Suppressor macrophage treated with lipopolysaccharide for 4 hours (primary cell): ENCODE measurements around the gene FAM110C.
"Not testable (repeated sequence)": the region's sequence is repeated elsewhere in the genome, so short reads cannot be mapped to it uniquely, and the experiment has no call there.

Source experiments
- DNase-seq: peaks from one replicate; pipeline ENCODE4 v3.0.0-alpha.2; 2020

The FAM110C gene

DNA sequence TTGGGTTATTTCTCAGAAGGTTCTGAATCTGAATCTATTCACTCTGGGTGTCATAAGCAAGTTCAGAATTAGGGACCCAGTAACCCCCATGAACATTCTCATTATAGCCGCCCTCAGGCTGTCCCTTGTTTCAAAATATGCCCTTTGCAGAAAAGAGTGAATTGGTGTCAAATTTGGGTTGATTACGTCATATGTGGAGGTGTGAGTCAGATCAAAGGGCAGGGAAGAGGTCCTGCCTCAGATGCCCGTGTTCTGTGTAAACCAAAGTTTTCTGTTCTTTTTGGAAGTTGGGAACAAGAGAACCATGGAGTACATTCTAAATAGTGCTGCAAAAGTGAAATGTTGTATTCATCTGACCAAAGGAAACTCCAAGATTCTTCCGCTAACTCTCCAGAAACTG is 5.8 kb downstream of the FAM110C start:
- no peak for DNase-seq

DNA sequence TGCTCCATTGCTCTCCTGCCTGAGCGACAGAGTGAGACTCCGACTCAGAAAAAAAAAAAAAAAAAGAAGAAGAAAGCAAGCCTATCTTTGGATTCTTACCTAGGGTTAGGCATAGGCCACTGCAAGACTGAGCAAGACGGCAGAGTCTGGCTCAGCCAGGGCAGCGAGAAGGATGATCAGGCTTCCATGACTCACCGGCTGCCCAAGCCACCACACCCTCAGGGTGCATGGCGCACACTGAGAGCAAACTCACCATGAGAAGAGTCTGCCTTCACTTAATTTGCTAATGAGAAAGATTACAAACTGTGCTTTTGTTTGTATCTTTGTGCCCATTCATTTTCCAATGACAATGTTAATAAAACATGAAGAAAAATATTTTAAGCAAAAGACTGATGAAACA is 8.2 kb downstream of the FAM110C start:
- DNase-seq = no peak

DNA sequence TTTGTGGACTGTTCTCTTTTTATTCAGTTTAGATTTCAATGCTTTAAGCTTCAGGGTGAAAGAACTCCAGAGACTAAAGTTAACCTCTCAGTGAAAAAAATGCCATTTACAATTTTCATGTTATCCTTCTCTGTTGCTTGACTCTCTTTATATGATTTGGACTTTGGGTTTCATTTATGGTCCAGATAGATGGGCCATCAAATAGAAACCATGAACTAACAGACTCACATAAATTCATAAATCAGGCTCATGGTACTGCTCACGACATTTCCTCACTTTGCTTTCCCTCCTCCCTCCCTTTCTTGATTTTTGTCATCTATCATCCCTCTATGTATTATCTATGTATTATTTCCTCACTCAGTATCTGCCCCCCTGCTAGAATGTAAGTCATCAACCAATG is 10.0 kb downstream of the FAM110C start:
- DNase-seq = no peak

DNA sequence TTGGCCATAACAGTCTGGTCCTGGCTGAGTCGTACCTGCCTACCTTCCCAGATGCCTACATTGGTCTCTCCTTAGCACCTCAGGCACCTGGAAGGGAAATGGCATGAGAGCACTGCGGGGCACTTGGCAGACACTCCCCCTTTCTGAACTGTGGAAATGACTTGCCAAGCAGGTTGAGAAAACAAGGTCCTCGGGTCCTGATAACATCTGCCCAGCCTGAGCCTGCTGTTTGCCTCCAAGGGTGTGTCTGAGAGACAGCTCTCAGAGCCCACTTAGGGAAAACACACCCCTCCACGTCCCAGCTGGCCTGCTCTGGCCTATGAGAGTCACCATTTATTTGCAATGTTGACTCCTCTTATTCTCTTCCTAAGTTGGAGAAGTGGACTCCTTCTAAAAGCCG is 10.5 kb downstream of the FAM110C start:
- no peak for DNase-seq

DNA sequence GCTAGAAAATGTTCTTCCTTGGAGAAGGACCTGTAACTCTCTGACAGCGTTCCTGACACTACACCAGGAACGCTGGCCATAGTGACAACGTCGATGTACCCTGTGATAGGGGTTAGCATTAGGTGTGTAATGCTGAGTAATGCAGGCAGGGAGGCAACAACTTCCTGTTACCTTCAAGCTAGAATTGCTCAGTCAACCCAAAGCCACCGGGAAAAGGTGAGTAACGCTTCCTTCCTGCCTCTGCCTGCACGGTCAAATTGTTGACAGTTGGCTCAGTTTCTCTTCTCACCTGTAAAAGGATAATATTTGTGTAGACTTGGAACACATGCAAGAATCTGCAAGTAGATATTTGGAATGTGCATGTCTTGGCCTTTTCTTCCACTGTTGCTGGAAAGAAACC is 12.7 kb downstream of the FAM110C start:
- no peak for DNase-seq

DNA sequence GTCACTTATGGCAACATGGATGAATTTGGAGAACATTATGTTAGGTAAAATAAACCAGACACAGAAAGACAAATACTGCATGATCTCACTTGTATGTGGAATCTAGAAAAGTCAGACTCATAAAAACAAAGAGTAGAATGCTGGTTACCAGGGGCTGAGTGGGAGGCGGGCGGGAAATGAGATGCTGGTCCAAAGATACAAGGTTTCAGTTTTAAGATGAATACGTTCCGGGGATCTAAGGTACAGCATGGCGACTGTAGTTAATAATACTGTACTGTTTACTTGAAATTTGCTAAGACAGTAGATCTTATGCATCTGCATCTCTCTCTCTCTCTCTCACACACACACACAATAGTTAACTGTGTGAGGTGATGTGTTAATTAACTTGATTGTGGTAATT is 14.2 kb downstream of the FAM110C start:
- DNase-seq = no peak

DNA sequence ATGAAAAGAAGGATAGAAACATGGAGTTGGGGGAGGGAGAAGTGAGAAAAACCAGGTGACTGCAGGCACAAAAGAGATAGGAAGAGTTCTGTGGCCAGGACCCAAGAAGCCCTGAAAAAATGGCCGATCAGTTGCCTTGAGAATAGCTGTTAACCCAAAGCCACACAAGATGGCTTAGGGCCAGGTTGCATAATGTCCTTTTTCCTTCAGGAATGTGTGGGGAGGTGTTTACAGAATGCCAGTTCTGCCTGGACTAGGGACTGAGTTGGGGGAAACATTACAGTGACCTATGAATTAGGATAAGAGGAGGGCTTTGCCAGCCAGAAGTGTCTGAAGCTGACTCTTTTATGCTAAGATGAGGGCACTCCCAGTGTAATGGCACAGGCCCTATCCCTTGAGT is 17.1 kb downstream of the FAM110C start:
- no peak for DNase-seq

DNA sequence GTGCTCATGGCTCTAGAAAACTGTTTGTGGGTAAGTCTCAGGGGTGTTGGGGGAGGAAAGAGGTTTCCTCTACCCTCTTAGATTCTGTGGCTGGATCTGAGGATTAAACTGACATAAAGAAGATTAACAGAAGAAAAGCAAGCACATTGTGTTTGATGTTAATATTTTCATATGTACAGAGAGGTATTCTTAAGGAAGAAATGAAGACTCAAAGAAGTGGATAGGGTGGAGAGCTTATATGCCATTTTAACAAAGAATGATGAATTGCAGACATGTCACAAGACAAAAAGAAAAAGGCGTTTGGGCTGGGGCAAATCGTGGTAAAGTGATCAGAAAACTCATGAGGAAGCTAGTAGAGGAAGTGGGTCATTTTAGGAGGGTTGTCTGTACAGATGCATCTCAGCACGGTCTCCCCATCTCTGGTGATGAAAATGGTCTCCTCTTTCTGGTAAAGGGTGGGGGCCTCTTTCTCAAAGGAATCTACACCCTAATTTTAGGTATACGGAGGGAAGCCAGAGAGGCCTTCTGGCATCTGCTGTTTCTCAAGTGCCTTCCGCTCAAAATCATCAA is 17.8 kb downstream of the FAM110C start:
- DNase-seq = no peak

DNA sequence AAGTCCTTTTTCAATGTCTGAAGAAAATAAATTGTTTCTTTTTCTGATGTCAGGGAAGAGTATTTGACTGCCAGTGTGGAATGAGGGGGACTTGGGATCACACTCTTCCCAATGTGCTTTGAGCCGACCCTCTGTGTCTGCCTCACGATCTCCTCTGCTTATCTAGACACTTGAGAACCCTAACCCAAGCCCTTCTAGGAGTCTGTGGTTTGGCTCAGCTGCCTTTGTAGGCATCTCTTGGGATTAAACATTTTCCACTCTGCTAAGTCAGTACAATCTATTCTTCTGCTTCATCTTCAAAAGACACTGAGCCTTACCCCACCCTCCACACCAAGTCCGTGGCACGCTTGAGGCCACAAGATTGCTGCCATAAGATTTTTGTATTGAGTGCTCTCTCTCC is 19.4 kb downstream of the FAM110C start:
- no peak for DNase-seq

DNA sequence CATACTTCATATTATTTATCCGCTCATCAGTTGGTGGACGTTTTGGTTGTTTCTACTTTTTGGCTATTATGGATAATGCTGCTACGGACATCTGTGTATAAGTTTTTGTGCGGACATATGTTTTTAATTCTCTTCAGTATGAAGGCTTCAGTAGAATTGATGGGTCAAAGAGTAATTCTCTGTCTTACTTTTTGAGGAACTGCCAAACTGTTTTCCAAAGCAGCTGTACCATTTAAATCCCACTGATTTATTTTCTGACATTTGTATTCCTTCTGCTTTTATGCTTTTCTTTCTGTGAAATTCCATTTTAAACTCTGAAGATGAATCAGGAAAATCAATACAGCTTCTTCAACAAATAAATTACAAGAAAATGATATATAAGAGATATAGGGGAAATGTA is 20.8 kb downstream of the FAM110C start:
- no peak for DNase-seq

DNA sequence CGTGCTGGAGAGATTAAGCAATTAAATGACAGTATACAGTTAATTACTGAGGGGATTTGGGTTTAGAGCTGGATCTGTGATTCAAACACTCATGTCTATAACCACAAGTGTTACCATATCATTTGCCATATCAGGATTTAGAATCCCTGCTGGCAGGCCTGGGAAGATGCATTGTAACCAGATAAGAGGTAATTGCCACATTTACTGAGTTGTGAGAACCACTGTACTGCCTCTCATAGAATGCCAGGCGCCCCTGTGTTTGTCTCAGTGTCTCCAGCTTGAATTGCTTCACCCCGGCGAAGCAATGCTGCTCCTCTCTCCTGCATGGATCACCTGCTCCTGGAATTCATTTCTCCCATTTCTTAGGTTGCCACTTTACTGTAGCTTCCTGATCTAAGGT is 21.7 kb downstream of the FAM110C start:
- DNase-seq = not testable (repeated sequence)

DNA sequence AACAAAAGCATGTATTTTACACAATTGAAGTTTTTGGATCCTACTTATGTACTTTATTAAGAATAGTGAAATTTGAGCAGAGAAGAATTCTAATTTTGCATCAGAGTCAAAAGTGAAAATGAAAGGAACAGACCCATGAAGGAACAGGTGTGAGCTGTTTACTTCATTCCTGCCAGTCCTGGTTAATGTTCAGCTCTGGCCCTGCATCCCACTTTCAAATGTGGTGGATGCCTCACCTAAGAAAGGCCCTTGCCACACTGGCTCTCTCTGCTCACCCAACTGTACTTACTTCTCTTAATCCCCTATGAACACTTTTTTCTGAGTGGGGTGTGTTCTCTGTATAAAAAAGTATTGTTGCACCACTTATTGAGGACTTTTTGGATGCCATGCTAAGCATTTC is 22.2 kb downstream of the FAM110C start:
- no peak for DNase-seq

DNA sequence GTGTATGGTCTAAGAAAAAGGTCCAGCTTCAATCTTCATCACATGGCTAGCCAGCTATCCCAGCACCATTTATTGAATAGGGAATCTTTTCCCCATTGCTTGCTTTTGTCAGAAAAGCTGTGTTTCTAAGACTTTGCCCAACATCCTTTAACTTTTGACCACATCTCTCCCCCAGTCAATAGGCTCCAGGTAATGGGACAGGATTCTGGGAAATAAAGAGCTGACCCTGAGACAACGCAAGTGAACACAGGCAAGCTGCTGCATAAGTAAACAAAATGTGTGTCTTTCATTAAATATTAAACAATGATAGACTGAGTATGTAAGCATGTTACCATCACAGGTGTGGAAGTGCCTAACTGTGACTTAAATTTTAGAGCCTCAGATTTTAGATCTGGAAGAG is 23.0 kb downstream of the FAM110C start:
- DNase-seq = no peak

DNA sequence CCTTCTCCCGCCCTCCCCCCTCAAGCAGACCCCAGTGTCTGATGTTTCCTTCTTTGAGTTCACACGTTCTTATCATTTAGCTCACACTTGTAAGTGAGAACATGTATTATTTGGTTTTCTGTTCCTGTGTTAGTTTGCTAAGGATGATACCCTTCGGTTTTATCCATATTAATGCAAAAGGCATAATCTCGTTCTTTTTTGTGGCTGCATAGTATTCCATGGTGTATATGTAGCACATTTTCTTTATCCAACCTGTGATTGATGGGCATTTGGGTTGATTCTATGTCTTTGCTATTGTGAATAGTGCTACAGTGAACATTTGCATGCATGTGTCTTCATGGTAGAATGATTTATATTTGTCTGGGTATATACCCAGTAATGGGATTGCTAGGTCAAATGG is 24.1 kb downstream of the FAM110C start:
- DNase-seq = not testable (repeated sequence)

DNA sequence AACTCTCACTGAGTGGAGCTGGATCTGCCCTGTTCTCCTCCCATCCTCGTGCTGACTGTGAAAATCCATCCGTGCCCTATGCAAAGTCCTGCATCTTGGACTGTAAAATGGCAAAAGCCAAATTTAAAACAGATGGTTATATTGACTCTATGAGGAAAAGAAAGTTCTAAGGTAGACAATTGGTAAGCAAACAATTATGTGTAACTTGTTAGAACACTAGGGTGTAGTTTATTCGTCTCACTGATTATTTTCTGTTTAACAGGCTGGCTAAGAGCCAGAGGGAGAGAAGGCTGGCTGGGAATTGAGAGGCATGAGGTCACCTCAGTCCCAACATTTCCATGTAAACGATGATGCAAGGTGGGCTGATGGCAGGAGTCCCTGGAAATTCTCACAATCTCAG is 26.0 kb downstream of the FAM110C start:
- not testable (repeated sequence) for DNase-seq

DNA sequence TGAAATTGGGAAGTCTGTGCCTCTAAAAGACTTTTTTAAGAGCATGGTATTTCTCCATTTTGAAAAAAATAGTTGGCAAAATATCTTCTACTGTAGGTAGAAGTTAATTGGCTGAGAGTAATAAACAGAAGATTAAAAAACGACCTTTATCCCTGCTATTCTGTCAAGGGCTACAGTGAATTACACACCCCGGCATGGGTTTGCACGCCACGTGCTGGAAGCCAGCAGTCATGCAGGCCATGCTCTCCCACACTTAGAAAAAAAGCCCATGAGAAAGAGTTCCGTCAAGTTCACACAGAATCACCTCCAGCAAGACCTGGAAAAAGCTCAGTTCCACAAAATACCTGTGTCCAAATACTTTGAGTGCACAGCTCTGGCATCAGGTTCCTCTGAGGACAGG is 26.8 kb downstream of the FAM110C start:
- no peak for DNase-seq

DNA sequence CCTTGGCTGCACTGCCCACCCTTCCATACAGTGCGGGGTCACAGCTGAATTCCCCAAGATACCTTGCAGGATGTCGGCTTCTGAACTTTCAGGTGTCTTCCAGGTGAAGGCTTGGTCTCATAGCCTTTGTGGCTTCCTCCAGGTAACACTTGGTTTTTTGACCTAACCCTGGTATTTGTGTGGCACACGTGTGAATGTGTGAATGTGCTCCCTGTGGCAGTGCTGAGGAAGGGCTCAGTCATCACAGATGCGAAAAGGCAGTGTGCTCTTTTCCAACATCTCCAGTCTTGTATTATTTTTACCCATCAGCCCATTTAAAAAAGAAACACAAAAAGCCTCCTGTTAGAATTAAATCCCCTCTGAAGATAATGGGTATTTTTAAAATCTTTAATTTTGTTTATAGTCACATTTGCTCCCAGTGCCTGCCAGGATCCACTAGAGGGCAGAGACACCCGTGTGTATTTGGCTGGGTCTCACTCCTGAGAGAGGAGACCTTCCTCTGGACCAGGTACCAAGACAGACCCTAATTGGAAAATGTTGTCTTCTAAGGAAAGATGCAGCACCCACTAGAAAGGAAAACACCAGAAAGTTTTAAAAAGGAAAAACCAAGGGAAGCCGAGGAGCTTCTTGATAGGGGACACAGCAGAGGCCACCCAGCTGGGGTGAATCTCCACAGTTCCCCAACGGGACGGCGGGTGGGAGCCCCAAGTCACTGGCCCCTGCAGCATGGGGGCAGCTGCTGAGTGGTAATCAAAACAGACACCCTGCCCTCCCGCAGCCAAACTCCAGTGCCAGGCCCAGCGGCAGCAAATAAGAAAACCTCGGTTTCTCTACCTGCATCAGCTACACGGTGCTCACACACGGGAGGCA is 27.7 kb downstream of the FAM110C start:
- DNase-seq = no peak

DNA sequence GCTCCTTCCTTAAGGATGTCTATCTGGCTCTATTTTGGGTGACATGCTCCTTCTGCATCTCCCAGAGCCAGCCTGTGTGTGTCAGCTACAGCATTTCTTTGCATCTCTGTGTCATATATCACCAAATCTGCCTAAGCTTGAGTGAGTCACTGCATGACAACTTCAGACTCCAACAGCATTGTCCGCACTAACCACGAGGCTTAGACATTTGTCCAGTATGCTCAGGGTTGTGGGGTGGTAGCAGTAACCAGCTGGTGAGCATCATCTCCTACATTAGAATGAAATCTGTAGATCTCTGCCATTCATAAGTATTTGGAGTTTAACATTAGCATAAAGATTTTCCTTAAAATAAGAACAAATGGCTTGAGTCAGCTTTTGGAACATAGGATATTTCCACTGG is 30.4 kb downstream of the FAM110C start:
- not testable (repeated sequence) for DNase-seq

DNA sequence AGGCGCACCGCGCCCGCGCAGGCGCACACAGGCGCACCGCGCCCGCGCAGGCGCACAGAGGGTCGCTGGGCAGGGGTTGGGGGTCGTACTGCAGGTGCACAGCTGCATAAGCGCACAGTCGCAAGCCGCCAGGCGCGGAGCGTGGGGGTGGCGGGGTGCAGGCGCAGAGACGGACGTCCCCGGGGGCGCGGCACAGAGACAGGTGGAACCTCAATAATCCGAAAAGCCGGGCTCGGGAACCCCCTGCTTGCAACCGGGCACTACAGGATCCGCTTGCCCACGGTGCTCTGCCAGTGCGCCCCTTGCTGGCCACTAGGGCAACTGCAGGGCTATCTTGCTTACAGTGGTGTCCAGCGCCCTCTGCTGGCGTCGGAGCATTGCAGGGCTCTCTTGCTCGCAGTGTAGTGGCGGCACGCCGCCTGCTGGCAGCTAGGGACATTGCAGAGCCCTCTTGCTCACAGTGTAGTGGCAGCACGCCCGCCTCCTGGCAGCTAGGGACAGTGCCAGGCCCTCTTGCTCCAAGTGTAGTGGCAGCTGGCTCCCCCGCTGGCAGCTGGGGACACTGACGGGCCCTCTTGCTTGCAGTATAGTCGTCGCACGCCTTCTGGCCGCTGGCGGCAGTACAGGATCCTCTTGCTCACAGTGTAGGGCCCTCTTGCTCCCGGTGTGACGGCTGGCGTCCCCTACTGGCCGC is 34.9 kb downstream of the FAM110C start:
- peak; percentile 44 for DNase-seq

DNA sequence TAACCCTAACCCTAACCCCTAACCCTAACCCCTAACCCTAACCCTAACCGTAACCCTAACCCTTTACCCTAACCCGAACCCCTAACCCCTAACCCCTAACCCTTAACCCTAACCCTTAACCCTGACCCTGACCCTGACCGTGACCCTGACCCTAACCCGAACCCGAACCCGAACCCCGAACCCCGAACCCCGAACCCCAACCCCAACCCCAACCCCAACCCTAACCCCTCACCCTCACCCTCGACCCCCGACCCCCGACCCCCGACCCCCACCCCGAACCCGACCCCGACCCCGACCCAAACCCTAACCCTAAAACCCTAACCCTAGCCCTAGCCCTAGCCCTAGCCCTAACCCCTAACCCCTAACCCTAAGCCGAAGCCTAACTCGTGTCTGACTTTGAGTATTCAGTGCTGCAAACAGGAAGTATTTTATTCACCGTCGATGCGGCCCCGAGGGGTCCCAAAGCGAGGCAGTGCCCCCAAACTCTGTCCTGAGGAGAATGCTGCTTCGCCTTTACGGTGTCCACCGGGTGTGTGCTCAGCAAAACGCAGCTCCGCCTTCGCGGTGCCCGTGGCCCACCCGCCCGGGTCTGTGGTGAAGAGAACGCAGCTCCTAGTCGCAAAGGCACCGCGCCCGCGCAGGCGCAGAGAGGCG is 36.0 kb downstream of the FAM110C start:
- DNase-seq = no peak
